Stimulated activated CD4-positive, alpha-beta T cell treated with anti-CD3 and anti-CD28 coated beads, Interleukin-1b, Interleukin-23, amount 100 ng/mL, for 24 hours (primary cell): Measurements from ENCODE around the gene PGK1.
"Not testable (repeated sequence)": the region's sequence is repeated elsewhere in the genome, so short reads cannot be mapped to it uniquely, and the experiment has no call there.

Experiments
- DNase-seq, 4 experiments: peaks; one replicate each; pipeline ENCODE4 v3.0.0-alpha.2; 2020; ENCODE audit warnings: low read depth in 4 of 4, low spot score in 1 of 4

PGK1 gene

DNA sequence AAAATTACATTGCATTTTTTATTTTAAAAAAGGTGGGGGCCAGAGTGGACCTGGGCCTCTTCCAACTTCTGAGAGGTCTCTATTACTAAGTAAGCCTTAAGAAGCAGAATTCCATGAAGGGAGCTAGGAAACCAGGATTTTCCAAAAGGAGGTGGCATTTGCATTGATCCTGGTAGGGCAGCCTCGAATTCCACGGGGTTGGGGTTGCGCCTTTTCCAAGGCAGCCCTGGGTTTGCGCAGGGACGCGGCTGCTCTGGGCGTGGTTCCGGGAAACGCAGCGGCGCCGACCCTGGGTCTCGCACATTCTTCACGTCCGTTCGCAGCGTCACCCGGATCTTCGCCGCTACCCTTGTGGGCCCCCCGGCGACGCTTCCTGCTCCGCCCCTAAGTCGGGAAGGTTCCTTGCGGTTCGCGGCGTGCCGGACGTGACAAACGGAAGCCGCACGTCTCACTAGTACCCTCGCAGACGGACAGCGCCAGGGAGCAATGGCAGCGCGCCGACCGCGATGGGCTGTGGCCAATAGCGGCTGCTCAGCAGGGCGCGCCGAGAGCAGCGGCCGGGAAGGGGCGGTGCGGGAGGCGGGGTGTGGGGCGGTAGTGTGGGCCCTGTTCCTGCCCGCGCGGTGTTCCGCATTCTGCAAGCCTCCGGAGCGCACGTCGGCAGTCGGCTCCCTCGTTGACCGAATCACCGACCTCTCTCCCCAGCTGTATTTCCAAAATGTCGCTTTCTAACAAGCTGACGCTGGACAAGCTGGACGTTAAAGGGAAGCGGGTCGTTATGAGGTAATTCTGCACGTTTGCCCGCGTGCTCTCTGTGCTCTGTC lies at the start of gene PGK1:
PGK1 (plus strand) TSS at position 626 of the 824 bp plus-strand sequence; CDS start at position 719, 93 bp downstream.
- DNase-seq = peak; percentile 62 to 89 (median 77)

DNA sequence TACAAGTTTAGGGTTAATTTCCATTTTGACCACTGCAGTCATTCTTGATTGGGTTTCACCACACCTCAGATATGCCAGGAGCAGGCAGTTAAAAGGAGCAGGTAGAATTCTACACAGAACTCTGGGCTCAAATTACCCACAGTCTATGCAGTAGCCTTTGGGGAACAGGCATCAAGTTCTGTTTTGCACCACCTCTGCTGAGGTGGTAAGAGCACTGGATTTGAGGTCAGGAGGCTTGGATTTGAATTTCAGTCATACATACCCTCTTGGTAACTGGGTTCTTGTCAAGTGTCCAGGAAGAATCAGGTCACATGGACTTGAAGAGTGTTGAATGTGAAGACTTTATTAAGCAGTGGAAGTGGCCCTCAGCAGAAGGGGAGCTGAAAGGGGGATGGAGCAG lies 40.4 kb upstream of the PGK1 start:
- DNase-seq = no peak

DNA sequence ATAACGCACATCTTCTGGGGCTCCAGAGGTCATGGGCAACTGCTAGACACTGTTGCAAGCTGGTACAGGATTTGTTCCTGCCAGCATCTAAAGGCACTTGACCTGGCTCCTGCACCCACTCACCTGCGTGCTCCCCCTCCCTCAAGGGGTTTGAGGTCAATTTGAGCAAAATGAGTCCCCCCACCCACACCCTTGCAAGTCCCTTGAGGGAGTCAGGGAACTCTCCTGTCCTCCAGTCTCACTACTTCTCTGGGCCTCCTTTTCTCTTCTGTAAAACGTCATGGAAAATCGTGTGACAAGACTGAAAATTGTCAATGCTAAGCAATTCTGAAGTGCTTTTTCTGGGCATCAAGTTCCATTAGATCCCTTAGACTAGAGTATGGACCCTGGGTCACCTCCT lies 39.9 kb upstream of the PGK1 start:
- no peak for DNase-seq

DNA sequence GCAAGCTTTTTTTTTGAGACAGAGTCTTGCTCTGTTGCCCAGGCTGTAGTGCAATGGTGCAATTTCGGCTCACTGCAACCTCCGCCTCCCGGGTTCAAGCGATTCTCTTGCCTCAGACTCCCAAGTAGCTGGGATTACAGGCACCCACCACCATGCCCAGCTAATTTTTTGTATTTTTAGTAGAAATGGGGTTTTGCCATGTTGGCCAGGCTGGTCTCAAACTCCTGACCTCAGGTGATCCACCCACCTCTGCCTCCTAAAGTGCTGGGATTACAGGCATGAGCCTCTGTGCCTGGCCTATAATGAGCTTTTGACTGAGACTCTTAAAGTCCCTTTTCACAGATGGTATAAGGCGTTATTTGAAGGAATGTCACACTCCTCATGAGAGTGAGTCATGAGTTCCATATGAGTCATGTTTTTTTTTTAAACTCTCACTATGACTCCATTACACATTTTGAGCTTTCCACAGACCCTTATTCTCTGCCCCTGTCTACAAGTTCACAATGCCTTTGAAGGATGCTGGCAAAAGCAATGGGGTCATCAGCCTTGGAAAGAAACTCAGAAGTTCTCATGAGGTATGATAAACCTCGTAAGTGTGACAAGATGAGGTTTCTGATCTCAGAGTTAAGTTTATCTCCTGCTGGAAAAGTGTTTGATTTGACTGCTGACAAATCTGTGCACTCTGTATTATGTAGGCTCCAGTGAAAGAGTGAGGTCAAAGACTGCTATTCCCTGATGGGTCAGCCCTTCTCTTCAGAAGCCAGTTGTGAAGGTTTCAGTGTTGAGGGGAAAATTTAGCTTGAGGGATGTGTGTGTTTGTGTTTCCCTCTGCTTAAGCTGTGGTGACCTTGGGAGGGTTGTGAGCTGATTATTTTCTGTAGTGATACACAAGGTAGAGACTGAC lies 39.1 kb upstream of the PGK1 start:
- not testable (repeated sequence) for DNase-seq

DNA sequence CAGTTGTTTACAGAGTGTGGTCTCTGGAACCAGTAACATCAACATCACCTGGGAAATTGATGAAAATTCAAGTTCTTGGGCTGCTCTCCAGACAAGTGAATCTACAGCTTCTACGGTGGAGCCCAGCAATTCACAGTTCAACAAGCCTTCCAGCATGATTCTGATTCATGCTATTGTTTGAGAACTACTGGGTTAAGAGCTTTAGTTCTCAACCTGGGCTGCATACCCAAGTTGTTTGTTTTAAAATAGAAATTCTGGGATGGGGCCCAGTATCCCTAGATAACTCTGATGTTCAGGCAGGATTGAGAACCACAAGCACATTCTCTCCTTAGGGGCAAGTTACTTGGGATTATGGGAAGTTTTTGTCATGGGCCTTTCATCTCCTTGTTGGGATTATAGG lies 37.9 kb upstream of the PGK1 start:
- DNase-seq = no peak

DNA sequence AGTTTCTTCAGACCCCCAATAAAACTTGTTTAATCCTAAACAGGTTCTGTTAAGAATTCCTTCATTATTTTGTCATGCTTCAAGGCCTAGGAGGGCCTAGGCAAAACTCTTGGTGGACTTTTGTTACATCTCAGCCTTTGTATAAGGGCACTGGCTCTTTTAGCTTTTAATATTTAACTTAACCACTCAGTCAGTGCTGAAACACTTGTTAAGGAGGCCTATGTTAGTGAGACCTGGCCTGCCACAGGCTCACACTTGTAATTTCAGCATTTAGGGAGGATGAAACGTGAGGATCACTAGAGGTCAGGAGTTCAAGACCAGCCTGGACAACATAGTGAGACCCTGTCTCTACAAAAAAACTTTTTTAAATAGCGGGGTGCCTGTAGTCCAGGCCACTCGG lies 32.7 kb upstream of the PGK1 start:
- no peak for DNase-seq

DNA sequence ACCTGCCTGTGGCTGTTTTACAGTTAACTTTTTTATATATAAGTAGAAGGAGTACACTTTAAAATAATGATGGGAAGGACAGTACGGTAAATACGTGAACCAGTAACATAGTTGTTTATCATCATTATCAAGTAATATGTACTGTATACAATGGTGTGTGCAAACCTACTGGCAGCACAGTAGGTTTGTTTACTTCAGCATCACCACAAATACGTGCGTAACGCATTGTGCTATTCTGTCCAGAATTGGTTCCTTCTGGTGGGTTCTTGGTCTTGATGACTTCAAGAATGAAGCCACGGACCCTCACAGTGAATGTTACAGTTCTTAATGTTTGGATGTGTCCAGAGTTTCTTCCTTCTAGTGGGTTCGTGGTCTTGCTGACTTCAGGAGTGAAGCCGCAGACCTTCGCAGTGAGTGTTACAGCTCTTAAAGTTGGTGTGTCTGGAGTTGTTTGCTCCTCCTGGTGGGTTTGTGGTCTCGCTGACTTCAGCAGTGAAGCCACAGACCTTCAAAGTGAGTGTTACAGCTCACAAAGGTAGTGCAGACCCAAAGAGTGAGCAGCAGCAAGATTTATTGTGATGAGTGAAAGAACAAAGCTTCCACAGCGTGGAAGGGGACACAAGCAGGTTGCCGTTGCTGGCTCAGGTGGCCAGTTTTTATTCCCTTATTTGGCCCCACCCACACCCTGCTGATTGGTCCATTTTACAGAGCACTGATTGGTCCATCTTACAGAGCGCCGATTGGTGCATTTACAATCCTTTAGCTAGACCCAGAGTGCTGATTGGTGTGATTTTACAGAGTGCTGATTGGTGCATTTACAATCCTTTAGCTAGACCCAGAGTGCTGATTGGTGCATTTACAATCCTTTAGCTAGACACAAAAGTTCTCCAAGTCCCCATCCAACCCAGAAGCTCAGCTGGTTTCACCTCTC lies 30.6 kb upstream of the PGK1 start:
- DNase-seq = not testable (repeated sequence)

DNA sequence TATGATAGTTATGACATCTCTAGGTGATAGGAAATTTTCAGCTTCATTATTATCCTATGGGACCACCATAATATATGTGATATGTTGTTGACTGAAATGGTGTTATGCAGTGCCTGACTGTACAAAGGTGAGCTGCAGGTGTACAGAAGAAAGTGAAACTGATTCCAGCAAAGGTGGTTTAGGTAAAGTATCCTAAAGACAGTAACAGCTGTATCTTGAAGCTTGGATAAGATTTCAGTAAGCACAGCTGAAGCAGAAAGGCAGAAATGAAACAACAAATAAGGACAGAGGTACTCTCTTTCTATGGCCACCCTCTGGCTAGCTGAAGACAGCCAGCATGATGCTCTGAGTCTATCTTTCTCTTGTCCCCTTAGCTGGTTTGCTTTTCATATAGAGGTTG lies 30.0 kb upstream of the PGK1 start:
- no peak for DNase-seq

DNA sequence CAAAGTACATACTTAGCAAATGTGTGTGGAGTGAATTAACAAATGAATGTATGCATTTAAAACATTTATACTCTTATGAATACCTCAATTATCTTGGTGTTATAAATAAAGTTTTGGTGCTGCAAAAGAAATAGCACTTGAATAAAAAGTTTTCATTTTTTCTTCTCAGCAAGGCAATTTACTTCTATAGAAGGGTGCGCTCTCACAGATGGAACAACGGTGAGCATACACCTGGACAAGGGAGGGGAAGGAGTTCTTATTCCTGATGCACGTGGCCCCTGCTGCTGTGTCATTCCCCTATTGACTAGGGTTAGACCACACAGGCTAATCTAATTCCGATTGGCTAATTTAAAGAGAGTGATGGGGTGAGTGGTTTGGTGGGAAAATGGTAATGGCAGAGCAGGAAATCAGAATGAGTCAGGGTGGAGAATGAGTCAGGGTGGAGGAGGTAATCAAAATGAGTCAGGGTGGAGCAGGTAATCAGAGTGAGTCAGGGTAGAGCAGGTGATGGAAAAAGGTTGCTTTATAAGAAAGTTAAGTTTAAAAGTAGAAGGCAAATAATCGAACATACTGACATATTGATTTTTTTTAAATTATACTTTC lies 28.2 kb upstream of the PGK1 start:
- DNase-seq = no peak

DNA sequence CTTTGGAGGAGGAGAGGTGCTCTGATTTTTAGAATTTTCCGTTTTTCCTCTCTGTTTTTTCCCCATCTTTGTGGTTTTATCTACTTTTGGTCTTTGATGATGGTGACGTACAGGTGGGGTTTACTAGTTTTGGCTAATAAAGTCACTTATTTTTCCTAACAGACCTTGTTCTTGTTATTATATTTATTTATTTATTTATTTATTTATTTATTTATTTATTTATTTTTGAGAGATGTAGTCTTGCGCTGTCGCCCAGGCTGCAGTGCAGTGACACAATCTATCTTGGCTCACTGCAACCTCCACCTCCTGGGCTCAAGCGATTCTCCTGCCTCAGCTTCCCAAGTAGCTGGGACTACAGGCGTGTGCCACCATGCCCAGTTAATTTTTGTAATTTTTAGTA lies 22.6 kb upstream of the PGK1 start:
- not testable (repeated sequence) for DNase-seq

DNA sequence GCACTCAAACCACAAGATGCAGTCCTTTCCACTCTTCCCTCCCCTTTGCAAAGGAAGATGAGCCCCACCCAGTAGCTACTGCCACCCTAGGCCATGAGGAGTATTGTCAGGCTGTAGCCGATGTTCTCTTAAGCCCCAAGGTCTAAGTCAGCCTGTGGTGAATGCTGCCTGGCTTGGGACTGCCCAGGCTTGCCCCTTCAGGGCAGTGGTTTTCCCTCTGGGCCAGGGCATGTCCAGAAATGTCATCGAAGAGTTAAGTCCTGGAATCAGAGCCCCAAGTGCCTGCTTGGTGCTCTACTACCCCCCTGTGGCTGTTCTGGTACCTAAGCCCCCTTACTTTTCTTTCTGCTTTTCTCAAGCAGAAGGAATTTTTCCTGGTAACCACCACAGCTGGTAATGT lies 11.8 kb upstream of the PGK1 start:
- no peak for DNase-seq

DNA sequence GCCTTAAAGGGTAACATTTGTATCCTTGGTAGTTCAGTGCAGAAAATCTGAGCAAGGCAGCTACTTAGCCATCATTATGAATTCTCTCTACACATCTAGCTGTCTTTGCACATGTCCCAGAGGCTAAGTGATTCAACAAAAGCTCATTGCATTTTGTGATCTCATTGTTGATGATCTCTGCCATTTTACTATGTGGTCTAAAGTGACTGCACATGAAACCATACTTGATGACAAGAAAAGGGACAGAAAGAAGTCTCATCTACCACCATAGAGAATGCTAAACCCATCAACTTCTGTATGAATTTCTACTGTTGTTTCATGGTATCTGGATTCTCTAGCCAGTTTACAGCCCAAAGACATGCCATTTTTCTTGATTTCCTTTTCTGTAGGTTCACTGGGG lies 5.9 kb upstream of the PGK1 start:
- DNase-seq = no peak

DNA sequence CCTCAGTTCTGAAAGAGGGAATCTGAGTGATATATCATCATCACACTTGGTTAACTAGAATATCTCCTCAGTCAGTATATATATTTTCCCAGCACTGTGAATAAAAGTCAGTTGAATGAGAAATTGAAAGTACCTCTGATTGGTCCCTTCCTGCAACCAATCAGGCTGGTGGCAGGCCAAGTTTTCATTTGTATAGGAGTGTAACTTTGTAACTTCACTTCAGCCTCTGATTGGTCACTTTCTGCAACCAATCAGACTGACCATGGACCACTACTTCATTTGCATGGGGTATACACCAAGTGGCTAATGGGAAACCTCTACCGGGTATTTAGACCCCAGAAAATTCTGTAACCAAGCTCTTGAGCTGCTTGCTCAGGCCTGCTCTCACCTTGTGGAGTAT lies 2.0 kb upstream of the PGK1 start:
- DNase-seq = no peak

DNA sequence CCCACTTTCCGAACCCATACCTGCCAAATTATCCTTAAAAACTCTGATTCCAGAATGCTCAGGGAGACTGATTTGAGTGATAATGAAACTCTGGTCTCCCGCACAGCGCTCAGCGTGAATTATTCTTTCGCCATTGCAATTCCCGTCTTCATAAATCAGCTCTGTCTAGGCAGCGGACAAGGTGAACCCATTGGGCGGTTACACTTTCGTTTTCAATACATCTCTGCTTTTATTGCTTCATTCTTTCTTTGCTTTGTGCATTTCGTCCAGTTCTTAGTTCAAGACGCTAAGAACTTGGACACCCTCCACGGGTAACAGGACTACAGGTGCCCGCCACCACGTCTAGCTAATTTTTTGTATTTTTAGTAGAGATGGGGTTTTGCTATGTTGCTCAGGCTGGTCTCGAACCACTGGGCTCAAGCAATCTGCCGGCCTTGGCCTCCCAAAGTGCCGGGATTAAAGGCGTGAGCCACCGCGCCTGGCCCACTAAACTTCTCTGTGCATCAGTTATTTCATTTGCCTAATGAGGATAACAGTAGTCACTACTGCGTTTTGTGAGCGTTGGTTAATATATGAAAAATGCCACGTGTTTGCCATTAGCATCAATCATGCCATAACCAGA lies 936 bp upstream of the PGK1 start:
- DNase-seq = no peak

DNA sequence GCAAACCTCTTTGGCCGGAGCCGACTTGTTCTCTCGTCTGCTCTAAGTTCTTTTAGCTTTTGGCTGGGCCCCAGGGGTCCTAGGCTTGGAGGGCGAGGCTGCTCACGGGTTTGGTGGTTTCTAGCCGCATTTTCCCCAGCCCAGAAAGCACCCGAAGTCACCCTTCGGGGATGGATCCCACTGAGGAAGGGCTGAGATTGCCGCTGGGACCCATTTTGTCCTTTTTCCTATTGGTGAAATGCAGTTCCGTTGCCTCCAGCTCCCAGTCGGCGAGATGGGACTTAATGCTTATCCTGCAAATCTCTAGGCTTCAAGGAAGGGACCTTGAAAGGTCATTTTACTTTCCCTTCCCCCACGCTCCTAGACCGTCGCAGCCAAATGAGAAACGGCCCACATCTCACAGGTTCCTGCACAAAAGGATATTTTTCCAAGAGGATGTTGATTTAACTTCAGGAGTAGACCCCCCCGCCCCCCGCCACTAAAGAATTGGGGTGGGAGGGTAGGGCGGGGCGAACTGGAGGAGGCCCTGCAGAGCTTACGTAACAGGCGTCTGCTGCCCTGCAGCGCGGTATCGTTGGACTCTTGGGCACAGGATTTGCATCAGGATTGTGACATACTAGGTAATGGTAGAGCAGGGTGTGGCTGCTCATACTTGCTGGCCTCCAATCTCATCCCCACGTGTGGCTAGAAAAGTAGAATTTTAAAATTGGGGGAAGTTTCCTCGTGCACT lies 564 bp downstream of the PGK1 start:
- no peak for DNase-seq

DNA sequence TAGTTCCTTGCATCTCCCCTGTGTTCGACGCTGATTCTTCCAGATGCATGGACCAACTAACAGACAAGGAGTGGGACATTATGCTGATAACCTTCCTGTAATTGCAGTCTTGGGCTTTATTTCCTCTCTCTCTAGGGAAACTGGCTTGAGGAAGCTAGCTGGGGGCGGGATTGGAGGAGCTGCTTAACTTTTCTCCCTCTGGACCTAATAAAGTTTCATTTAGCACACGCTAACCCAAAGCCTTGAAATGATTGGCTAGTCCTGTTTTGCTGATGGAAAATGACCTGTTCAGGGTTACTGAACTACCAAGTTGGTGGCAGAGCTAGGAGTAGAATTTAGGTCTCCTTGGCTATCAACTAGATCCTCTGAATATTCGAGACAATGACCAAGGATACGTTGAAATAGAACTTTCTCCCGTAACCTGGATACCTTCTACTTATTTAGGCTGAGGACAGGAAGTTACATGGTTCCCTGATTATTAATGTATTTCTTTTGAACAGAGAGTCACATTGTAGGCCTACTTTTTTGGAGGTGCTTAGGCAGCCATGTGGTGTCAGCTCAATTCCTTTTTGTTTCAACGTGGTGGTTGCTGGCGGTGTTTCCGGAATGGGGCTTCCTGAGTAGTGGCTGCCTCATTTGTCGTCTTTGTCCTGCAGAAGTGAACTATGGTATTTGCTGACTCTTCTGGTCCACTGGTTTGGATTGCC lies 2.0 kb downstream of the PGK1 start:
- DNase-seq = no peak

DNA sequence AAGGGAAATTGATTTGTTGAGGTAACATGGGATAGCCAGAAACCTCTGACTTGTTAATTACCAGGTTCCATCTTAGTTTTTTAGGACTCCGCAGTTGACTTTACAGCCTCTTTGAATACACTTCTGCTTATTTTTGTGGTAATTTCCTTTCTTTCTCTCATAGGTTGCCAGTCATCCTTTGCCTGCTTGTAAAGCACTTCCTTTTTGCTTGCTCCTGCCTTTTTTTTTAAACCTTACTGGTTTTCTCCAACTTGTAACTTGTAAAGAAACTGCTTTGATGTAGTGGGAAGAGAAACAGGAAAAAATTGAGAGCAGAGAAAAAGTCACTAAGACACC lies 2.6 kb downstream of the PGK1 start:
- no peak for DNase-seq

DNA sequence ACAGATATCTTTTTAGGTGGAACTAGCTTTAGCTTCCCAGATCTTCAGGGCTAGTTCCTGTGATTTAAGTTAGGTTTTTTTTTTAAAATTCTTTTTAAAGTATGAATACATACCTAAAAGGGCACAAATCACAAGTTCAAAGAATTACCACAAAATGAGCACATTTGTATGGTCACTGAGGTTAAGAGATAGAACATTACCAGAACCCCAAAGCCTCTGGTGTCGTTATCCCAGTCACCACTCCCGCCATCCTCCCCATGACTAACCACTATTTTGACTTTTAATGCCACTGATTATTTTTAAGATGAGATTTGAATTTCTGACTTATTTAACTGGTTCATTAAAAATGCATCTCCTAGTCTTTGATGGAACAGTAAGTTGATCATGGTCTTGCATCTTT lies 5.4 kb downstream of the PGK1 start:
- no peak for DNase-seq
